Endothelial cell of umbilical vein (primary cell): Measurements from ENCODE around the gene KCNA3. TPM values are rescaled to one million over a fixed set of nuclear protein-coding genes. Genes with fewer than 3 reads are reported as not detected.
"Not testable (repeated sequence)": the region's sequence is repeated elsewhere in the genome, so short reads cannot be mapped to it uniquely, and the experiment has no call there.

ENCODE experiments used
- BruUV-seq: library from RNA; stranded (reverse); fragments of 400-500 nt; replicated peaks from 2 replicates; lab custom pipeline; 2021; lab: Mats Ljungman, UMichigan
- CTCF ChIA-PET: fragments of 300-600, 350-600 bp; sonication (Branson Sonifier 250); formaldehyde crosslinking; loops from one replicate; lab custom pipeline; 2021; ENCODE audit warnings: antibody characterized with exemption, inconsistent platforms; lab: Charles Lee
- POLR2A ChIA-PET: fragments of 300-600, 350-600 bp; sonication (Branson Sonifier 250); formaldehyde crosslinking; loops from one replicate; lab custom pipeline; 2021; ENCODE audit warnings: antibody characterized with exemption, inconsistent platforms; lab: Charles Lee
- DNase-seq: peaks from one replicate; pipeline ENCODE4 v3.0.0-alpha.2; 2011; ENCODE audit warnings: low read depth, low spot score
- FAIRE-seq: peaks from 2 replicates; lab custom pipeline; 2011; peaks lifted over from hg19 to GRCh38; lab: Jason Lieb, UNC
- H2AFZ ChIP-seq: 2 replicates; pipeline ENCODE4 v1.6.0; 2012; ENCODE audit warnings: low read depth, low read length, control low read depth, inconsistent platforms
- H3K27ac ChIP-seq: 2 replicates; pipeline ENCODE4 v1.5.1; 2011; ENCODE audit warnings: low read depth, mild to moderate bottlenecking, control low read depth, low read length, moderate library complexity; ENCODE audit not compliant: insufficient read depth
- H3K27me3 ChIP-seq, 2 experiments: 2 replicates each; pipeline versions ENCODE4 v1.6.0 to v1.6.1; 2011; ENCODE audit warnings: low read length in 2 of 2, mixed read lengths in 1 of 2; ENCODE audit not compliant: control insufficient read depth in 2 of 2, insufficient read depth in 2 of 2
- H3K36me3 ChIP-seq, 2 experiments: 2 replicates in 1 of 2; 3 replicates in 1 of 2; pipeline ENCODE4 v1.5.1; 2011; ENCODE audit warnings: low read length in 2 of 2, mild to moderate bottlenecking in 1 of 2, moderate library complexity in 1 of 2; ENCODE audit not compliant: control insufficient read depth in 2 of 2, insufficient read depth in 2 of 2; ENCODE audit errors: extremely low read depth in 1 of 2
- H3K4me1 ChIP-seq: 3 replicates; pipeline ENCODE4 v1.5.1; 2011; ENCODE audit warnings: mild to moderate bottlenecking, low read length; ENCODE audit not compliant: control insufficient read depth, insufficient read depth; ENCODE audit errors: extremely low read depth
- H3K4me2 ChIP-seq: 2 replicates; pipeline ENCODE4 v1.6.1; 2011; ENCODE audit warnings: low read length, control low read depth, mixed read lengths; ENCODE audit not compliant: insufficient read depth
- H3K4me3 ChIP-seq, 3 experiments: fragments of 200-600 bp in 1 of 3; sonication (generic), shearing (Covaris generic) in 1 of 3; replicated peaks in 1 of 3; 2 replicates each; pipeline ENCODE4 v1.5.1; 2011 to 2016; ENCODE audit warnings: control low read depth in 3 of 3, low read length in 3 of 3, mild to moderate bottlenecking in 2 of 3, inconsistent platforms in 1 of 3, low read depth in 1 of 3, moderate library complexity in 1 of 3; ENCODE audit not compliant: insufficient read depth in 1 of 3
- H3K79me2 ChIP-seq: 2 replicates; pipeline ENCODE4 v1.6.0; 2012; ENCODE audit warnings: low read length, inconsistent platforms; ENCODE audit not compliant: control insufficient read depth, insufficient read depth
- H3K9ac ChIP-seq: replicated peaks from 2 replicates; pipeline ENCODE3; 2011; ENCODE audit warnings: low read length, control low read depth; ENCODE audit not compliant: insufficient read depth; ENCODE audit errors: extremely low read depth
- H3K9me1 ChIP-seq: replicated peaks from 3 replicates; pipeline ENCODE4 v1.6.0; 2011; ENCODE audit warnings: mild to moderate bottlenecking, low read length; ENCODE audit not compliant: control insufficient read depth, insufficient read depth; ENCODE audit errors: extremely low read depth
- H3K9me3 ChIP-seq: replicated peaks from 2 replicates; pipeline ENCODE4 v1.5.1; 2012; ENCODE audit warnings: low read length, inconsistent platforms; ENCODE audit not compliant: control insufficient read depth, insufficient read depth
- H4K20me1 ChIP-seq: replicated peaks from 2 replicates; pipeline ENCODE3; 2011; ENCODE audit warnings: mild to moderate bottlenecking, low read length; ENCODE audit not compliant: control insufficient read depth, insufficient read depth; ENCODE audit errors: extremely low read depth
- GATA2 ChIP-seq: IDR thresholded peaks from 2 replicates; pipeline ENCODE4 v1.7.0; 2011; ENCODE audit warnings: low read depth, mild to moderate bottlenecking, moderate library complexity, mixed read lengths, low read length; ENCODE audit not compliant: insufficient read length, insufficient read depth
- JUN ChIP-seq: IDR thresholded peaks from 2 replicates; pipeline ENCODE4 v1.6.1; 2011; ENCODE audit warnings: borderline replicate concordance, low read depth; ENCODE audit not compliant: insufficient read length, insufficient read depth
- MYC ChIP-seq: IDR thresholded peaks from one replicate; pipeline ENCODE4 v1.6.1; 2011; ENCODE audit warnings: mild to moderate bottlenecking, low read depth, low read length
- dilution Hi-C: fragments of 300-500 bp; cut with MboI; formaldehyde crosslinking; loops from one replicate; pipeline ENCODE4 v1.15.0; 2019; ENCODE audit warnings: low sequenced_read_pairs; ENCODE audit not compliant: extremely low pct_ligation_motif_present
- intact Hi-C: fragments of 100-400 bp; cut with micrococcal nuclease; formaldehyde crosslinking; loops from one replicate; pipeline ENCODE4 v1.10.0; 2022
- polyA plus RNA-seq, 4 experiments: library from polyadenylated mRNA; depleted of rRNA in 3 of 4; stranded (reverse) in 3 of 4; unstranded in 1 of 4; fragments of >200 nt; gene quantifications; 2 replicates each; pipeline versions ENCODE4 v1.2.1 to v1.2.3, GENCODE V29; 2011 to 2012; ENCODE audit warnings: missing spikeins in 1 of 4
- total RNA-seq: library from RNA; stranded (reverse); gene quantifications from 2 replicates; pipeline ENCODE4 v1.2.3, GENCODE V29; 2021
- TF ChIP-seq, protein P1 (sequence below): IDR thresholded peaks from 2 replicates; pipeline ENCODE4 v1.6.1; 2011; ENCODE audit not compliant: insufficient read depth, insufficient read length

The KCNA3 gene
- total and polyA plus RNA-seq, 2 donors (not counting 3 experiments of a cell fraction or from before 2014, with no cell fraction given), result not detected

- BruUV-seq, result no TSS peak
- Histone ChIP-seq H3K9me3 (no peaks in the 10 kb centered on the region), H3K4me1 (no peaks in the 10 kb centered on the region), H3K9me1 (no peaks in the 10 kb centered on the region), H3K27ac (no peak overlapping the region), H3K4me2 (no peak overlapping the region), H3K4me3 (no peak overlapping the region), H3K36me3 (no peaks in the 10 kb centered on the region), H2AFZ (no peak overlapping the region), H3K9ac (no peak overlapping the region), H4K20me1 (no peaks in the 10 kb centered on the region), H3K79me2 (no peaks in the 10 kb centered on the region), H3K27me3 (peaks cover 7 to 21% of the 10 kb centered on the region in 2 experiments)
- POLR2A ChIA-PET, result no interaction called here
- FAIRE-seq, result no peak
- dilution Hi-C loops (no loop called here), intact Hi-C loops (no loop called here)
- TF ChIP-seq MYC (no peak), GATA2 (no peak), JUN (no peak)
- CTCF ChIA-PET, result interaction anchor here (0.9 to 1.5 kb wide), 2 partner anchors 9 kb away, joined by 3 to 4 read pairs; no protein-coding TSS in a partner anchor
- DNase-seq, result no peak
Measured at GRCh38 chr1:110667776-110668175, 7.0 kb downstream of the KCNA3 start.

GRCh38 chr1:110663241-110663640 is 11.5 kb downstream of the KCNA3 start:
- BruUV-seq, result no TSS peak
- H3K27me3 ChIP-seq, result peaks cover 0 to 2% of the 10 kb centered on the region in 2 experiments
- H3K27ac ChIP-seq, result no peak overlapping the region
- TF ChIP-seq, protein P1, sequence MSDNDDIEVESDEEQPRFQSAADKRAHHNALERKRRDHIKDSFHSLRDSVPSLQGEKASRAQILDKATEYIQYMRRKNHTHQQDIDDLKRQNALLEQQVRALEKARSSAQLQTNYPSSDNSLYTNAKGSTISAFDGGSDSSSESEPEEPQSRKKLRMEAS, result no peak
- no peaks in the 10 kb centered on the region for H4K20me1 ChIP-seq
- DNase-seq, result no peak
- intact Hi-C loops, result no loop called here
- H3K9me1 ChIP-seq, result no peaks in the 10 kb centered on the region
- H3K36me3 ChIP-seq, result no peaks in the 10 kb centered on the region
- no peaks in the 10 kb centered on the region for H3K79me2 ChIP-seq
- H2AFZ ChIP-seq, result no peak overlapping the region
- H3K4me3 ChIP-seq, result no peak overlapping the region
- H3K9ac ChIP-seq, result no peak overlapping the region
- dilution Hi-C loops, result no loop called here
- CTCF ChIA-PET, result interaction anchor here (1.0 to 2.0 kb wide), 3 partner anchors 10 to 103 kb away, joined by 3 to 6 read pairs (median 4); no protein-coding TSS in a partner anchor
- no peak for FAIRE-seq
- H3K4me1 ChIP-seq, result no peaks in the 10 kb centered on the region
- no peak overlapping the region for H3K4me2 ChIP-seq
- H3K9me3 ChIP-seq, result no peaks in the 10 kb centered on the region
- POLR2A ChIA-PET, result no interaction called here

GRCh38 chr1:110659559-110659958 is 15.2 kb downstream of the KCNA3 start:
- H3K4me3 ChIP-seq, DNase-seq, intact Hi-C loops, H3K4me2 ChIP-seq, H3K4me1 ChIP-seq, H3K9ac ChIP-seq, CTCF ChIA-PET, H3K9me3 ChIP-seq, H2AFZ ChIP-seq, FAIRE-seq, BruUV-seq, POLR2A ChIA-PET, H3K36me3 ChIP-seq, H3K27ac ChIP-seq, H3K9me1 ChIP-seq, dilution Hi-C loops, H3K27me3 ChIP-seq, H4K20me1 ChIP-seq, H3K79me2 ChIP-seq: not testable (repeated sequence)
